Measurements from ENCODE around the gene PKN2. TPM values are rescaled to one million over a fixed set of nuclear protein-coding genes. Genes with fewer than 3 reads are reported as not detected.

The PKN2 gene
- total RNA-seq, 1 experiment from 2014 or later = 74.1 TPM

DNA sequence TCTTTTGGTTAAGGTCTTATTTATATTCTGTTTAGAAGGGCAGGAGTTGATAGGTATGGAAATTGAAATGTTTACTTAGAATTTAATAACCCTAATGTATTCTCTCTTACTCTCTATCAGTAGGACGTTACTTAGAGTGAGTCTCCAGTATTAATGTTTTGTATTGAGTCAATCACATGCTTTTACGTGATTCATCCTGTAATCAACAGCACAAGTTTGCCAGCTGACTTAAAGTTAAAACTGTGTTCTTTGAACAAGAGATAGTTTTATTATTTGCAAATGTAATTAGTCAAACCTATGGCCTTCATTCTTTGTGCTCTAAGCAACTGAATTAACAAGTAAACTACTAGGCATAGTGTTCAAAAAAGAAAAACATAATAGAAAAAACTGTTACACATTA lies 57.3 kb downstream of the PKN2 start:
- Histone ChIP-seq H3K4me3 (ENCODE audit: low read depth in 2 of 2, low read length in 2 of 2) (no peak overlapping the region), H3K27ac (ENCODE audit: low read length) (no peak overlapping the region), H3K27me3 (ENCODE audit: control insufficient read depth, insufficient read depth, low read length) (no peaks in the 10 kb centered on the region), H3K4me1 (ENCODE audit: control insufficient read depth, insufficient read depth, low read length) (peaks cover 7% of the 10 kb centered on the region), H3K9me3 (ENCODE audit: control insufficient read depth, insufficient read depth, low read depth, low read length) (no peaks in the 10 kb centered on the region), H3K36me3 (ENCODE audit: control insufficient read depth, insufficient read depth, low read length) (peaks cover 6% of the 10 kb centered on the region)
- ChIA-PET CTCF (no interaction called here), POLR2A (interaction anchor here (0.6 kb wide), 1 partner anchor 250 kb away, joined by 4 read pairs; no protein-coding TSS in a partner anchor)
- BruUV-seq (replicated peaks) = no TSS peak
- intact Hi-C loops (cut with micrococcal nuclease; ENCODE audit: unreplicated experiment) (no loop called here), in situ Hi-C loops (cut with HindIII; ENCODE audit: low pct_unique_long_range_greater_than_20kb, low sequenced_read_pairs) (no loop called here)
- peak; percentile 32 for DNase-seq (ENCODE audit: low read depth, low spot score)
- TF ChIP-seq, protein P1, sequence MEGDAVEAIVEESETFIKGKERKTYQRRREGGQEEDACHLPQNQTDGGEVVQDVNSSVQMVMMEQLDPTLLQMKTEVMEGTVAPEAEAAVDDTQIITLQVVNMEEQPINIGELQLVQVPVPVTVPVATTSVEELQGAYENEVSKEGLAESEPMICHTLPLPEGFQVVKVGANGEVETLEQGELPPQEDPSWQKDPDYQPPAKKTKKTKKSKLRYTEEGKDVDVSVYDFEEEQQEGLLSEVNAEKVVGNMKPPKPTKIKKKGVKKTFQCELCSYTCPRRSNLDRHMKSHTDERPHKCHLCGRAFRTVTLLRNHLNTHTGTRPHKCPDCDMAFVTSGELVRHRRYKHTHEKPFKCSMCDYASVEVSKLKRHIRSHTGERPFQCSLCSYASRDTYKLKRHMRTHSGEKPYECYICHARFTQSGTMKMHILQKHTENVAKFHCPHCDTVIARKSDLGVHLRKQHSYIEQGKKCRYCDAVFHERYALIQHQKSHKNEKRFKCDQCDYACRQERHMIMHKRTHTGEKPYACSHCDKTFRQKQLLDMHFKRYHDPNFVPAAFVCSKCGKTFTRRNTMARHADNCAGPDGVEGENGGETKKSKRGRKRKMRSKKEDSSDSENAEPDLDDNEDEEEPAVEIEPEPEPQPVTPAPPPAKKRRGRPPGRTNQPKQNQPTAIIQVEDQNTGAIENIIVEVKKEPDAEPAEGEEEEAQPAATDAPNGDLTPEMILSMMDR (IDR thresholded peaks at IDR 0.05) = no peak
- TF ChIP-seq SIN3A (IDR thresholded peaks at IDR 0.05; ENCODE audit: borderline replicate concordance, insufficient read depth, low read depth, low read length) (no peak), TCF7L2 (IDR thresholded peaks at IDR 0.05; ENCODE audit: low read depth, low read length) (no peak), POLR2AphosphoS5 (IDR thresholded peaks at IDR 0.05; ENCODE audit: low read depth, low read length) (no peak)
- TF ChIP-seq, protein P2, sequence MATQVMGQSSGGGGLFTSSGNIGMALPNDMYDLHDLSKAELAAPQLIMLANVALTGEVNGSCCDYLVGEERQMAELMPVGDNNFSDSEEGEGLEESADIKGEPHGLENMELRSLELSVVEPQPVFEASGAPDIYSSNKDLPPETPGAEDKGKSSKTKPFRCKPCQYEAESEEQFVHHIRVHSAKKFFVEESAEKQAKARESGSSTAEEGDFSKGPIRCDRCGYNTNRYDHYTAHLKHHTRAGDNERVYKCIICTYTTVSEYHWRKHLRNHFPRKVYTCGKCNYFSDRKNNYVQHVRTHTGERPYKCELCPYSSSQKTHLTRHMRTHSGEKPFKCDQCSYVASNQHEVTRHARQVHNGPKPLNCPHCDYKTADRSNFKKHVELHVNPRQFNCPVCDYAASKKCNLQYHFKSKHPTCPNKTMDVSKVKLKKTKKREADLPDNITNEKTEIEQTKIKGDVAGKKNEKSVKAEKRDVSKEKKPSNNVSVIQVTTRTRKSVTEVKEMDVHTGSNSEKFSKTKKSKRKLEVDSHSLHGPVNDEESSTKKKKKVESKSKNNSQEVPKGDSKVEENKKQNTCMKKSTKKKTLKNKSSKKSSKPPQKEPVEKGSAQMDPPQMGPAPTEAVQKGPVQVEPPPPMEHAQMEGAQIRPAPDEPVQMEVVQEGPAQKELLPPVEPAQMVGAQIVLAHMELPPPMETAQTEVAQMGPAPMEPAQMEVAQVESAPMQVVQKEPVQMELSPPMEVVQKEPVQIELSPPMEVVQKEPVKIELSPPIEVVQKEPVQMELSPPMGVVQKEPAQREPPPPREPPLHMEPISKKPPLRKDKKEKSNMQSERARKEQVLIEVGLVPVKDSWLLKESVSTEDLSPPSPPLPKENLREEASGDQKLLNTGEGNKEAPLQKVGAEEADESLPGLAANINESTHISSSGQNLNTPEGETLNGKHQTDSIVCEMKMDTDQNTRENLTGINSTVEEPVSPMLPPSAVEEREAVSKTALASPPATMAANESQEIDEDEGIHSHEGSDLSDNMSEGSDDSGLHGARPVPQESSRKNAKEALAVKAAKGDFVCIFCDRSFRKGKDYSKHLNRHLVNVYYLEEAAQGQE (IDR thresholded peaks at IDR 0.05; ENCODE audit: insufficient read depth in 1 of 2, low read depth in 2 of 2, low read length in 1 of 2) = no peak
- ATAC-seq = no peak

DNA sequence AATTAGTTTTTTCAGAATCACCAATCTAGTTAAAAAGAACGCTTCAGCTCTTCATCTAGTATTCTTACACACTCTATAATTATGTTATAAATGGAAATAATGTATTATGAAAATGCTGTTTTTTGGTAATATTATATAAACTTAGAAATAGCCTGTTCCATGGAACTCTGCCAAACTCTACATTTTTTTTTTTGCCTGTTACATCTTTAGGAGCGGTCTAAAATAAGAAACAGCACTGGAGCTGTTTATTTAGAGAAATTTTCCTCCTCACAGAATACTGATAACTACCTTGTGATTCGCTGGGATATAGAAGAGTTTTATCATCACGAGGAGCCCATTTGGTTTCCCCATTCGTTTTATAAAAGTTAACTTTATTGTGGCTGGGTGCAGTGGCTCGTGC lies 58.5 kb downstream of the PKN2 start:
- no TSS peak for BruUV-seq (replicated peaks)
- CTCF ChIA-PET = no interaction called here
- Histone ChIP-seq H3K36me3 (ENCODE audit: control insufficient read depth, insufficient read depth, low read length) (peaks cover 6% of the 10 kb centered on the region), H3K27me3 (ENCODE audit: control insufficient read depth, insufficient read depth, low read length) (no peaks in the 10 kb centered on the region), H3K4me1 (ENCODE audit: control insufficient read depth, insufficient read depth, low read length) (peaks cover 7% of the 10 kb centered on the region), H3K9me3 (ENCODE audit: control insufficient read depth, insufficient read depth, low read depth, low read length) (no peaks in the 10 kb centered on the region), H3K27ac (ENCODE audit: low read length) (no peak overlapping the region), H3K4me3 (ENCODE audit: low read depth in 2 of 2, low read length in 2 of 2) (no peak overlapping the region)
- intact Hi-C loops (cut with micrococcal nuclease; ENCODE audit: unreplicated experiment) (no loop called here), in situ Hi-C loops (cut with HindIII; ENCODE audit: low pct_unique_long_range_greater_than_20kb, low sequenced_read_pairs) (no loop called here)
- DNase-seq (ENCODE audit: low read depth, low spot score) (no peak), ATAC-seq (no peak)
- TF ChIP-seq, protein P2 (IDR thresholded peaks at IDR 0.05; ENCODE audit: insufficient read depth in 1 of 2, low read depth in 2 of 2, low read length in 1 of 2) = no peak
- TF ChIP-seq, protein P1 (IDR thresholded peaks at IDR 0.05) = no peak
- TF ChIP-seq TCF7L2 (IDR thresholded peaks at IDR 0.05; ENCODE audit: low read depth, low read length) (no peak), SIN3A (IDR thresholded peaks at IDR 0.05; ENCODE audit: borderline replicate concordance, insufficient read depth, low read depth, low read length) (no peak), POLR2AphosphoS5 (IDR thresholded peaks at IDR 0.05; ENCODE audit: low read depth, low read length) (no peak)
- POLR2A ChIA-PET = no interaction called here
